Heart left ventricle (tissue), 13 donors: ENCODE data around the gene MAP3K9.

Source experiments
- POLR2A ChIP-seq, 2 donors: fragments of 450-650 bp; IDR thresholded peaks; one replicate each; pipeline ENCODE4 v1.6.1; 2017; ENCODE audit warnings: antibody characterized with exemption in 2 of 2, mild to moderate bottlenecking in 2 of 2, moderate library complexity in 2 of 2
- TF ChIP-seq, protein P1 (sequence below), 12 donors: fragments of 200-600 bp; sonication (generic) in 4 of 12; IDR thresholded peaks; one replicate each; pipeline versions ENCODE4 v1.5.0 to v1.8.0; 2018 to 2022; ENCODE audit warnings: antibody characterized with exemption in 12 of 12, mild to moderate bottlenecking in 5 of 12
- donor health status: ischemic (EF 13 %, LVEDD 7.1; RV severe dilation, severe dysfunction).
- donor health status: DM: no; HTN: yes; CAD: no.
- donor health status: DM: no; HTN: no; CAD: no.
- donor health status: ischemic (EF 25% LVEDD 6.9; RV normal size, moderate dysfunction).
- donor health status: ischemic (EF 25% LVEDD 5.7; RV mildly dilated, moderate dysfunction).
- donor health status: ischemic (EF 35%, LVEDD 5.7; RV mildly dilated, moderate dysfunction).
- donor health status: nonischemic (EF 11% LVEDD 7.7; RV severe dilation, severe dysfunction).
- donor health status: DM: yes; HTN: yes; CAD: no.
- donor health status: PGD.
- donor health status: ischemic (EF 29% LVEDD 5.4; RV normal size, mild dysfunction).
- donor health status: nonischemic (EF 23%, LVEDD 6.1; RV moderate dilation, normal function).

DNA sequence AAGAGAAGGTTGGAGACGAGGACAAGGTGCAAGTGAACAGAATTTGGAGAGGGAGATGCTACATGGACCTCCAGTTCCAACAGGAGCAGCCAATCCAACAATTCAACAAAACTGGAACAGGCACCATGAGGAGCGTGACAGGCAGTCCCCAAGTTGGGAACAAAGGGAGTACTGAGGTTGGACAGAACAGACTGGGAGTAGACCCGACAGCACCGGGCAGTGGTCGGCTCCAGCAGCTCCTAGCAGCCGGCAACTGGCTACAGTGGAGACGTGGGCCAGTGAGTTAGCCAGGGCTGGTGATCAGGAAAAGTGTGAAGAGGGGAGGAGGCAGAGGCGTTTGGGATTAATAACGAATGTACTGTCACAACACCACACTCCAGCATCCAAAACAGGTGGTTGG is 16.4 kb downstream of the MAP3K9 start:
- TF ChIP-seq, protein P1, sequence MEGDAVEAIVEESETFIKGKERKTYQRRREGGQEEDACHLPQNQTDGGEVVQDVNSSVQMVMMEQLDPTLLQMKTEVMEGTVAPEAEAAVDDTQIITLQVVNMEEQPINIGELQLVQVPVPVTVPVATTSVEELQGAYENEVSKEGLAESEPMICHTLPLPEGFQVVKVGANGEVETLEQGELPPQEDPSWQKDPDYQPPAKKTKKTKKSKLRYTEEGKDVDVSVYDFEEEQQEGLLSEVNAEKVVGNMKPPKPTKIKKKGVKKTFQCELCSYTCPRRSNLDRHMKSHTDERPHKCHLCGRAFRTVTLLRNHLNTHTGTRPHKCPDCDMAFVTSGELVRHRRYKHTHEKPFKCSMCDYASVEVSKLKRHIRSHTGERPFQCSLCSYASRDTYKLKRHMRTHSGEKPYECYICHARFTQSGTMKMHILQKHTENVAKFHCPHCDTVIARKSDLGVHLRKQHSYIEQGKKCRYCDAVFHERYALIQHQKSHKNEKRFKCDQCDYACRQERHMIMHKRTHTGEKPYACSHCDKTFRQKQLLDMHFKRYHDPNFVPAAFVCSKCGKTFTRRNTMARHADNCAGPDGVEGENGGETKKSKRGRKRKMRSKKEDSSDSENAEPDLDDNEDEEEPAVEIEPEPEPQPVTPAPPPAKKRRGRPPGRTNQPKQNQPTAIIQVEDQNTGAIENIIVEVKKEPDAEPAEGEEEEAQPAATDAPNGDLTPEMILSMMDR (IDR thresholded peaks at IDR 0.05): no peak
- no peak for TF ChIP-seq POLR2A (IDR thresholded peaks at IDR 0.05)
